NCI-H82 (cell line): ENCODE data around the gene LUC7L3.
"Not testable (repeated sequence)": the region's sequence is repeated elsewhere in the genome, so short reads cannot be mapped to it uniquely, and the experiment has no call there.

Source experiments
- DNase-seq: peaks from one replicate; lab custom pipeline; 2025; lab: John Stamatoyannopoulos, UW

LUC7L3 gene

GRCh38 chr17:50710025-50710424 lies 9.4 kb upstream of the LUC7L3 start:
- no peak for DNase-seq

GRCh38 chr17:50710650-50711049 lies 8.8 kb upstream of the LUC7L3 start:
- DNase-seq = peak; percentile 68

GRCh38 chr17:50712641-50713040 lies 6.8 kb upstream of the LUC7L3 start:
- DNase-seq = no peak

GRCh38 chr17:50715471-50715870 lies 3.9 kb upstream of the LUC7L3 start:
- DNase-seq = no peak

GRCh38 chr17:50719924-50720794 lies 756 bp downstream of the LUC7L3 start:
- peak; percentile 80 for DNase-seq

- DNase-seq = peak; percentile 35
These were observed 2.0 kb downstream of the LUC7L3 start for GRCh38 chr17:50721194-50722010.

- no peak for DNase-seq
These were observed 3.3 kb downstream of the LUC7L3 start for GRCh38 chr17:50722746-50723145.

GRCh38 chr17:50724622-50725021 lies 5.2 kb downstream of the LUC7L3 start:
- not testable (repeated sequence) for DNase-seq

- no peak for DNase-seq
These were observed 6.6 kb downstream of the LUC7L3 start for GRCh38 chr17:50725769-50726655.

GRCh38 chr17:50728112-50728429 lies 8.7 kb downstream of the LUC7L3 start:
- no peak for DNase-seq

- no peak for DNase-seq
These were observed 9.7 kb downstream of the LUC7L3 start for GRCh38 chr17:50728881-50729765.

GRCh38 chr17:50731575-50732460 lies 12.4 kb downstream of the LUC7L3 start:
- DNase-seq = no peak

GRCh38 chr17:50735287-50735686 lies 15.9 kb downstream of the LUC7L3 start:
- no peak for DNase-seq

- no peak for DNase-seq
These were observed 17.8 kb downstream of the LUC7L3 start for GRCh38 chr17:50737118-50737698.

GRCh38 chr17:50739098-50739497 lies 19.7 kb downstream of the LUC7L3 start:
- no peak for DNase-seq

- no peak for DNase-seq
These were observed 26.2 kb downstream of the LUC7L3 start for GRCh38 chr17:50745631-50746030.

- DNase-seq = no peak
These were observed 29.8 kb downstream of the LUC7L3 start for GRCh38 chr17:50749245-50749644.

GRCh38 chr17:50754521-50754920 lies 35.1 kb downstream of the LUC7L3 start:
- DNase-seq = no peak

GRCh38 chr17:50758524-50758923 lies 39.1 kb downstream of the LUC7L3 start:
- DNase-seq = no peak
